ENCODE data around the gene PTPRU.
"Not testable (repeated sequence)": the region's sequence is repeated elsewhere in the genome, so short reads cannot be mapped to it uniquely, and the experiment has no call there.

DNA sequence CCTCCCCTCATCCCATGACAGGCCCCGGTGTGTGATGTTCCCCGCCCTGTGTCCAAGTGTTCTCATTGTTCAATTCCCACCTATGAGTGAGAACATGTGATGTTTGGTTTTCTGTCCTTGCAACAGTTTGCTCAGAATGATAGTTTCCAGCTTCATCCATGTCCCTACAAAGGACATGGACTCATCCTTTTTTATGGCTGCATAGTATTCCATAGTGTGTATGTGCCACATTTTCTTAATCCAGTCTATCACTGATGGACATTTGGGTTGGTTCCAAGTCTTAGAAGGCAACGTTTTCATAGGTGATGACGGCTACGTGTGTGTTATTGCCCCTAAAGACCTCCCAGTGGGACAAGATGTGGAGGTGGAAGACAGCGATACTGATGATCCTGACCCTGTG is 65.4 kb downstream of the PTPRU start:
- not testable (repeated sequence) for TF ChIP-seq YY1 (IDR thresholded peaks at IDR 0.05; ENCODE audit: insufficient read depth, insufficient read length); ZNF274 (IDR thresholded peaks at IDR 0.05; ENCODE audit: low read depth, low read length); SUZ12 (IDR thresholded peaks at IDR 0.05; ENCODE audit: extremely low read depth, insufficient read depth, insufficient read length)
